HCT116 (cell line): ENCODE data around the gene SLC16A5. TPM values are rescaled to one million over a fixed set of nuclear protein-coding genes. Genes with fewer than 3 reads are reported as not detected.
A peak's percentile ranks its signal among the peaks of the same experiment; 100 is the strongest.

ENCODE experiments used
- ATAC-seq: fragments of 200-7000 bp; cut with Tn5 transposase; 2 replicates; pipeline ENCODE4 v1.9.1; 2020; ENCODE audit warnings: mild to moderate bottlenecking, moderate library complexity
- BruUV-seq: library from RNA; stranded (reverse); fragments of 400-500 nt; replicated peaks from 2 replicates; lab custom pipeline; 2021; lab: Mats Ljungman, UMichigan
- CTCF ChIA-PET: fragments of 300-600 bp; sonication (Branson Sonifier 250); formaldehyde crosslinking; loops from one replicate; lab custom pipeline; 2021; ENCODE audit warnings: antibody characterized with exemption; lab: Charles Lee
- POLR2A ChIA-PET: fragments of 300-600, 350-600 bp; sonication (Branson Sonifier 250); formaldehyde crosslinking; loops from one replicate; lab custom pipeline; 2021; ENCODE audit warnings: antibody characterized with exemption; lab: Charles Lee
- RAD21 ChIA-PET, 2 experiments: fragments of 300-600 bp; sonication (Branson Sonifier 250); formaldehyde crosslinking; loops; one replicate each; lab custom pipeline; 2023; ENCODE audit warnings: low total read pairs in 2 of 2; ENCODE audit not compliant: uncharacterized antibody in 2 of 2, unreplicated experiment in 2 of 2, low non-redundant PET in 1 of 2; lab: Charles Lee
- DNase-seq: peaks from one replicate; pipeline ENCODE4 v3.0.0-alpha.2; 2010; ENCODE audit warnings: low read depth, low spot score
- H2AFZ ChIP-seq: fragments of 200-600 bp; shearing (Covaris generic), sonication (generic); 2 replicates; pipeline ENCODE4 v1.6.1; 2017; ENCODE audit warnings: low read depth, mixed run types, mixed read lengths, antibody characterized with exemption, low read length; ENCODE audit not compliant: poor library complexity, severe bottlenecking
- H3K27ac ChIP-seq: 2 replicates; pipeline ENCODE4 v1.5.1; 2012; ENCODE audit warnings: low read depth, low read length
- H3K27me3 ChIP-seq: fragments of 200-600 bp; sonication (generic); 2 replicates; pipeline ENCODE4 v1.6.1; 2016; ENCODE audit warnings: mixed run types, low read length, mixed read lengths; ENCODE audit not compliant: insufficient read depth
- H3K36me3 ChIP-seq, 2 experiments: fragments of 200-500 bp in 1 of 2; fragments of 200-600 bp in 1 of 2; sonication (Bioruptor generic) in 1 of 2; sonication (generic) in 1 of 2; 2 replicates each; pipeline versions ENCODE4 v1.5.1 to v1.6.1; 2014 to 2016; ENCODE audit warnings: low read length in 2 of 2, inconsistent platforms in 1 of 2, mixed read lengths in 1 of 2, mixed run types in 1 of 2; ENCODE audit not compliant: insufficient read depth in 2 of 2, control insufficient read depth in 1 of 2
- H3K4me1 ChIP-seq, 2 experiments: fragments of 200-600 bp in 1 of 2; sonication (generic) in 1 of 2; 2 replicates each; pipeline versions ENCODE4 v1.5.1 to v1.6.1; 2012 to 2017; ENCODE audit warnings: low read length in 2 of 2, inconsistent platforms in 1 of 2, mild to moderate bottlenecking in 1 of 2, mixed read lengths in 1 of 2, mixed run types in 1 of 2, moderate library complexity in 1 of 2; ENCODE audit not compliant: insufficient read depth in 2 of 2, control insufficient read depth in 1 of 2
- H3K4me2 ChIP-seq: fragments of 200-600 bp; sonication (generic); 2 replicates; pipeline ENCODE4 v1.6.1; 2017; ENCODE audit warnings: mixed run types, low read length, mixed read lengths
- H3K4me3 ChIP-seq, 2 experiments: fragments of 200-600 bp in 1 of 2; sonication (generic) in 1 of 2; replicated peaks in 1 of 2; 2 replicates each; pipeline ENCODE4 v1.5.1; 2011 to 2016; ENCODE audit warnings: low read length in 2 of 2, control low read depth in 1 of 2, low read depth in 1 of 2, mild to moderate bottlenecking in 1 of 2, mixed read lengths in 1 of 2, mixed run types in 1 of 2
- H3K79me2 ChIP-seq: fragments of 200-600 bp; sonication (generic); 2 replicates; pipeline ENCODE4 v1.6.1; 2017; ENCODE audit warnings: mild to moderate bottlenecking, mixed run types, low read length, moderate library complexity, mixed read lengths; ENCODE audit not compliant: insufficient read depth
- H3K9ac ChIP-seq: fragments of 200-600 bp; sonication (generic); 2 replicates; pipeline ENCODE4 v1.6.1; 2016; ENCODE audit warnings: low read length, mixed read lengths
- H3K9me2 ChIP-seq: fragments of 200-600 bp; sonication (generic), shearing (Covaris generic); 2 replicates; pipeline ENCODE4 v1.6.1; 2017; ENCODE audit warnings: mixed run types, mild to moderate bottlenecking, moderate library complexity; ENCODE audit not compliant: insufficient read depth
- H3K9me3 ChIP-seq, 2 experiments: fragments of 200-500 bp in 1 of 2; fragments of 200-600 bp in 1 of 2; sonication (Bioruptor generic) in 1 of 2; sonication (generic) in 1 of 2; 2 replicates each; pipeline ENCODE4 v1.6.1; 2014 to 2017; ENCODE audit warnings: low read length in 2 of 2, mixed read lengths in 2 of 2, inconsistent platforms in 1 of 2, low read depth in 1 of 2, mild to moderate bottlenecking in 1 of 2, mixed run types in 1 of 2, moderate library complexity in 1 of 2; ENCODE audit not compliant: control insufficient read depth in 1 of 2, insufficient read depth in 1 of 2
- H4K20me1 ChIP-seq: fragments of 200-600 bp; sonication (generic), shearing (Covaris generic); 2 replicates; pipeline ENCODE4 v1.6.1; 2017; ENCODE audit warnings: mixed run types, mild to moderate bottlenecking, moderate library complexity; ENCODE audit not compliant: insufficient read depth
- CEBPB ChIP-seq: IDR thresholded peaks from 2 replicates; pipeline ENCODE4 v1.6.1; 2012; ENCODE audit warnings: low read depth
- EZH2 ChIP-seq: fragments of 200-600 bp; sonication (generic); IDR thresholded peaks from 2 replicates; pipeline ENCODE4 v1.6.1; 2017; ENCODE audit warnings: antibody characterized with exemption, mixed run types
- FOSL1 ChIP-seq: IDR thresholded peaks from 2 replicates; pipeline ENCODE4 v1.6.1; 2012; ENCODE audit warnings: low read depth
- POLR2A ChIP-seq: IDR thresholded peaks from 2 replicates; pipeline ENCODE4 v1.7.0; 2011; ENCODE audit warnings: borderline replicate concordance; ENCODE audit not compliant: insufficient read depth, insufficient read length; ENCODE audit errors: extremely low read depth
- POLR2AphosphoS5 ChIP-seq: IDR thresholded peaks from 2 replicates; pipeline ENCODE4 v1.6.1; 2011; ENCODE audit warnings: mild to moderate bottlenecking, low read depth, low read length, moderate library complexity
- REST ChIP-seq: IDR thresholded peaks from 2 replicates; pipeline ENCODE4 v1.6.1; 2012; ENCODE audit warnings: low read depth
- SRF ChIP-seq: IDR thresholded peaks from 2 replicates; pipeline ENCODE4 v1.6.1; 2012; ENCODE audit warnings: low read depth
- intact Hi-C: fragments of 100-400 bp; cut with micrococcal nuclease; formaldehyde crosslinking; loops from 2 replicates; pipeline ENCODE4 v1.10.0; 2022
- total RNA-seq: library from RNA; stranded (reverse); gene quantifications from one replicate; pipeline ENCODE4 v1.2.1, GENCODE V29; 2021; ENCODE audit not compliant: unreplicated experiment

SLC16A5 gene
- total RNA-seq, 1 experiment from 2014 or later: 79.3 TPM

DNA sequence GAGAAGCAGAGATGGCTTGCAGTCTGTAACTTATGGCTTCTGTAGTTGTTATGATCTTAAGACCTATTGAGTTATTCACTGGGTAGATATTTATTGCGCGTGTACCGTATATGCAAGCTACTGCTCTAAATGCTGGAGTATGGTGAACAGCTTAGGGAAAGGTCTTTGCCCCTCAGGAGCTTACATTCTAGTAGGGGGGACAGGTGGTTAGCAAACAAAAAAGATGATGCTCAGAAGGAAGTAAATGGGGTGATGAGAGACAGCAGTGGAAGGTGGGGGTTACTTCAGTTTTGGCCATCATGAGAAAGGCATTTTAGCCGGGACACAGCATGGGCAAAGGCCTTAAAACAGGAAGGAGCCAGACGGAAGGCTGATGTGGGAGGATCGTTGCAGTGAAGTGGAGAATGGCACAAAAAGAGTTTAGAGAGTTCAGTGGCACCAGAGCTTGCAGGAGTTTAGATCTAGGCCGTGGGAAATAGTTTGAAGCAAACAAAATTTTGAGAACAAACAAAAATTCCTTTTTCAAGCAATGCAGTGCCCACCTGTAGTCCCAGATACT, 24.1 kb downstream of the SLC16A5 start:
- intact Hi-C loops: loop anchor here (2.0 to 10.0 kb wide), 2 partner anchors 151 to 153 kb away; partner anchors contain the start of genes GGA3 and MRPS7
- Histone ChIP-seq H4K20me1 (no peaks in the 10 kb centered on the region; the same call in 1 of the 2 replicates), H3K9me2 (no peaks in the 10 kb centered on the region), H3K79me2 (peaks cover 61% of the 10 kb centered on the region), H3K9ac (peak overlapping the region; percentile 5; the same call in 1 of the 2 replicates), H3K36me3 (peaks cover 6 to 29% of the 10 kb centered on the region in 2 experiments; a peak in 3 of 4 replicates), H3K4me1 (peaks cover 13 to 38% of the 10 kb centered on the region in 2 experiments), H3K4me2 (peak overlapping the region; percentile 89; the same call in 1 of the 2 replicates), H2AFZ (no peak overlapping the region), H3K4me3 (0 out of 4 replicates have a peak overlapping the region, but pooled peaks of 1 of the 2 experiments have one; percentile 81), H3K27me3 (no peaks in the 10 kb centered on the region), H3K27ac (no peak overlapping the region), H3K9me3 (no peaks in the 10 kb centered on the region)
- ChIA-PET POLR2A (interaction anchor here (0.6 to 5.3 kb wide), 3 partner anchors 12 to 158 kb away, joined by 3 to 44 read pairs (median 5); no protein-coding TSS in a partner anchor), CTCF (interaction anchor here (1.1 to 5.3 kb wide), 5 partner anchors 19 to 90 kb away, joined by 3 to 104 read pairs (median 9); partner anchors contain the start of gene NT5C), RAD21 (interaction anchor here in 1 of 2 experiments (0.6 kb wide), 1 partner anchor 61 kb away, joined by 3 read pairs; no protein-coding TSS in a partner anchor)
- ATAC-seq (no peak), DNase-seq (no peak)
- BruUV-seq: no TSS peak
- TF ChIP-seq EZH2 (no peak), REST (no peak), CEBPB (no peak), POLR2A (no peak), FOSL1 (no peak), SRF (no peak), POLR2AphosphoS5 (no peak)
